Naive thymus-derived CD4-positive, alpha-beta T cell (primary cell): Measurements from ENCODE around the gene ENO2. TPM values are rescaled to one million over a fixed set of nuclear protein-coding genes. Genes with fewer than 3 reads are reported as not detected.
A peak's percentile ranks its signal among the peaks of the same experiment; 100 is the strongest.
"Not testable (repeated sequence)": the region's sequence is repeated elsewhere in the genome, so short reads cannot be mapped to it uniquely, and the experiment has no call there.

Source experiments
- ATAC-seq: fragments of 150-1000 bp; cut with Tn5 transposase; 2 replicates; pipeline ENCODE4 v1.10.0; 2021; ENCODE audit warnings: mild to moderate bottlenecking, moderate library complexity
- CTCF ChIA-PET: fragments of 350-600 bp; sonication (Branson Sonifier 250); formaldehyde crosslinking; loops from one replicate; lab custom pipeline; 2021; ENCODE audit warnings: antibody characterized with exemption; lab: Charles Lee
- POLR2A ChIA-PET: fragments of 350-600 bp; sonication (Branson Sonifier 250); formaldehyde crosslinking; loops from one replicate; lab custom pipeline; 2021; ENCODE audit warnings: antibody characterized with exemption, inconsistent platforms; lab: Charles Lee
- DNase-seq, 9 donors: peaks; one replicate each; pipeline versions ENCODE4 v3.0.0 to v3.0.0-alpha.2; 2020 to 2022; ENCODE audit warnings: mixed read lengths in 1 of 9
- H3K27ac ChIP-seq: one replicate; pipeline ENCODE4 v1.7.0; 2013; ENCODE audit warnings: mild to moderate bottlenecking, low read depth, low read length, moderate library complexity
- H3K27me3 ChIP-seq, 2 donors: one replicate each; pipeline ENCODE4 v1.7.0; 2013; ENCODE audit warnings: low read length in 2 of 2, mild to moderate bottlenecking in 2 of 2, moderate library complexity in 2 of 2; ENCODE audit not compliant: control insufficient read depth in 2 of 2, insufficient read depth in 2 of 2
- H3K36me3 ChIP-seq, 3 experiments: 1 replicate in 2 of 3; 2 replicates in 1 of 3; pipeline ENCODE4 v1.7.0; 2013; ENCODE audit warnings: low read length in 3 of 3, mild to moderate bottlenecking in 3 of 3, moderate library complexity in 1 of 3; ENCODE audit not compliant: insufficient read depth in 3 of 3, control insufficient read depth in 2 of 3
- H3K4me1 ChIP-seq, 2 donors: one replicate each; pipeline ENCODE4 v1.7.0; 2013; ENCODE audit warnings: low read length in 2 of 2, mild to moderate bottlenecking in 2 of 2, moderate library complexity in 1 of 2; ENCODE audit not compliant: control insufficient read depth in 2 of 2, insufficient read depth in 2 of 2
- H3K4me3 ChIP-seq: 2 replicates; pipeline ENCODE4 v1.7.0; 2013; ENCODE audit warnings: mild to moderate bottlenecking, low read length
- H3K9me3 ChIP-seq, 3 experiments: 1 replicate in 2 of 3; 2 replicates in 1 of 3; pipeline ENCODE4 v1.7.0; 2013; ENCODE audit warnings: low read length in 3 of 3; ENCODE audit not compliant: control insufficient read depth in 2 of 3
- H3K27ac Mint-ChIP-seq, 9 donors: one replicate each; pipeline ENCODE4 v1.8.0; 2020 to 2022; ENCODE audit warnings: mixed read lengths in 9 of 9, mild to moderate bottlenecking in 8 of 9, moderate library complexity in 5 of 9, inconsistent platforms in 2 of 9
- H3K27me3 Mint-ChIP-seq, 5 donors: one replicate each; pipeline ENCODE4 v1.8.0; 2021 to 2022; ENCODE audit warnings: mixed read lengths in 5 of 5, mild to moderate bottlenecking in 1 of 5
- H3K36me3 Mint-ChIP-seq, 5 donors: one replicate each; pipeline ENCODE4 v1.8.0; 2020 to 2022; ENCODE audit warnings: mixed read lengths in 5 of 5, mild to moderate bottlenecking in 3 of 5, inconsistent platforms in 1 of 5
- H3K4me1 Mint-ChIP-seq, 7 donors: one replicate each; pipeline ENCODE4 v1.8.0; 2020 to 2022; ENCODE audit warnings: mixed read lengths in 7 of 7, mild to moderate bottlenecking in 3 of 7, inconsistent platforms in 1 of 7
- H3K4me3 Mint-ChIP-seq, 10 donors: one replicate each; pipeline ENCODE4 v1.8.0; 2020 to 2022; ENCODE audit warnings: mild to moderate bottlenecking in 10 of 10, mixed read lengths in 10 of 10, moderate library complexity in 6 of 10, inconsistent platforms in 2 of 10
- H3K9me3 Mint-ChIP-seq, 11 donors: one replicate each; pipeline ENCODE4 v1.8.0; 2020 to 2022; ENCODE audit warnings: mixed read lengths in 11 of 11, mild to moderate bottlenecking in 4 of 11, inconsistent platforms in 1 of 11, moderate library complexity in 1 of 11
- intact Hi-C, 2 donors: fragments of 100-400 bp; cut with micrococcal nuclease; formaldehyde crosslinking; loops; one replicate each; pipeline ENCODE4 v1.15.1; 2023
- polyA plus RNA-seq, 2 donors: library from polyadenylated mRNA; unstranded; fragments of 300-500 nt; fragmentation: Illumina TruSeq; gene quantifications; one replicate each; pipeline ENCODE4 v1.2.3, GENCODE V29; 2021
- total RNA-seq, 6 experiments: library from RNA in 5 of 6; stranded (reverse) in 5 of 6; gene quantifications; 1 replicate in 5 of 6; 2 replicates in 1 of 6; pipeline ENCODE4 v1.2.3 and lab custom pipeline; 2021 to 2026

Gene ENO2
- total RNA-seq, result 100 to 1,000 TPM in 3 of 5 experiments, 10 to 100 TPM in 2; 65.3 to 193 (median 178) TPM
- 10 to 100 TPM; 22.5 to 31.0 TPM for polyA plus RNA-seq
- 118 reads per million, percentile 87 among the genes with 10 or more reads in this experiment for total RNA-seq (lab: John Stamatoyannopoulos, UW)

DNA sequence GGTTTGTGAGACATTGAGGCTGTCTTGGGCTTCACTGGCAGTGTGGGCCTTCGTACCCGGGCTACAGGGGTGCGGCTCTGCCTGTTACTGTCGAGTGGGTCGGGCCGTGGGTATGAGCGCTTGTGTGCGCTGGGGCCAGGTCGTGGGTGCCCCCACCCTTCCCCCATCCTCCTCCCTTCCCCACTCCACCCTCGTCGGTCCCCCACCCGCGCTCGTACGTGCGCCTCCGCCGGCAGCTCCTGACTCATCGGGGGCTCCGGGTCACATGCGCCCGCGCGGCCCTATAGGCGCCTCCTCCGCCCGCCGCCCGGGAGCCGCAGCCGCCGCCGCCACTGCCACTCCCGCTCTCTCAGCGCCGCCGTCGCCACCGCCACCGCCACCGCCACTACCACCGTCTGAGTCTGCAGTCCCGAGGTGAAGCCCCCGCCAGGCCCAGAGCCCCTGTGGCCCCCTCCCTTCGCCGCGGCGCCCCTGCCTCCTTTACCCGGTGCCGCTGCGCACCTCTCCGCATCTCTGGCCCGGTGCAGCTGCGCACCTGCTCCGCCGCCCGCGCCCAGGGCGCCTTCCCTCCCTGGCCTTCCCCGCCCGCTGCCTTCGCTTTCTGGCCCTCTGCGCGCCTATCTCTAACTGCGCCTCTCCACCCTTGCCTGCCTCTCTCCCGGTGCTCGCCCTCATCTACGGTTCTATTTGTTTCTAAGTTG is at the start of gene ENO2:
Gene ENO2, plus strand, starts transcription at position 335 of the 701 bp plus-strand sequence. CDS start 1,253 bp downstream, outside the sequence.
- Mint-ChIP-seq H3K4me1 (peaks cover 0 to 53% (median 36%) of the 10 kb centered on the region in 7 donors), H3K27ac (peak within 1 kb of the TSS; percentile 86 to 99 (median 93)), H3K36me3 (peaks cover 0 to 25% (median 2%) of the 10 kb centered on the region in 5 donors), H3K9me3 (no peaks in the 10 kb centered on the region), H3K4me3 (peak within 1 kb of the TSS; percentile 88 to 100 (median 96)), H3K27me3 (peaks cover 0 to 4% (median 0%) of the 10 kb centered on the region in 5 donors)
- Histone ChIP-seq H3K4me1 (peaks cover 11 to 14% of the 10 kb centered on the region in 2 donors), H3K36me3 (peaks cover 5 to 31% (median 8%) of the 10 kb centered on the region in 3 experiments), H3K9me3 (no peaks in the 10 kb centered on the region), H3K27me3 (no peaks in the 10 kb centered on the region), H3K4me3 (peak within 1 kb of the TSS; percentile 79), H3K27ac (peak within 1 kb of the TSS; percentile 86)
- POLR2A ChIA-PET, result interaction anchor here (0.6 to 5.7 kb wide), 21 partner anchors 7 to 225 kb away, joined by 3 to 50 read pairs (median 5); partner anchors contain the start of genes C12orf57, COPS7A, LRRC23 and RNU7-1
- peak; percentile 96 for ATAC-seq
- CTCF ChIA-PET, result interaction anchor here (1.0 to 3.1 kb wide), 2 partner anchors 11 to 45 kb away, joined by 3 to 14 read pairs; no protein-coding TSS in a partner anchor
- intact Hi-C loops, result loop anchor here (1.0 to 5.0 kb wide), 11 partner anchors 10 to 104 kb away; partner anchors contain the start of genes LRRC23 (in 2 of the 2), SPSB2 (in 2 of the 2), LPCAT3 (in 1 of the 2) and PTPN6 (in 1 of the 2)
- peak; percentile 68 to 90 (median 81) for DNase-seq

DNA sequence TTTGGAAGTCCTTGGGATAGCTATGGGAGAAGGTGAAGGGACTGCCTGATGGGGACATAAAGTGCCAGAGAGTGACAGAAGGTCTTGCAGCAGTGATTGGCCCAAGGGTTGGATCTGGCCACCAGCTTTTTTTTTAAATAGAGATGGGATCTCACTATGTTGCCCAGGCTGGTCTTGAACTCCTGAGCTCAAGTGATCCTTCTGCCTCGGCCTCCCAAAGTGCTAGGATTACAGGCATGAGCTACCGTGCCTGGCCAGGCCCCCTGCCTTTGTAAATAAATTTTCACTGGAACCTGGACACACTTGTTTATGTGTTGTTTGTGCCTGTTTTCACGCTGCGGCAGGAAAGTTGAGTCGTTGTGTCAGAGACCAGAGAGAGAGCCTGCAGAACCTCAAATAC is 49.1 kb upstream of the ENO2 start:
- H3K36me3 Mint-ChIP-seq, result peaks cover 10 to 55% (median 28%) of the 10 kb centered on the region in 5 donors
- peaks cover 20 to 34% (median 23%) of the 10 kb centered on the region in 7 donors for H3K4me1 Mint-ChIP-seq
- intact Hi-C loops, result loop anchor here in 1 of 2 donors (5.0 kb wide), 1 partner anchor 227 kb away; the partner anchor contains the start of gene C1R
- ChIA-PET POLR2A (interaction anchor here (1.4 to 6.5 kb wide), 5 partner anchors 8 to 112 kb away, joined by 3 to 90 read pairs (median 4); partner anchors contain the start of genes CDCA3, MLF2, SPSB2 and USP5), CTCF (interaction anchor here (0.6 to 2.2 kb wide), 2 partner anchors 13 to 247 kb away, joined by 3 to 8 read pairs; partner anchors contain the start of gene USP5)
- peaks cover 15 to 61% (median 18%) of the 10 kb centered on the region in 3 experiments for H3K36me3 ChIP-seq
- not testable (repeated sequence) for DNase-seq, H3K9me3 ChIP-seq, H3K27me3 ChIP-seq, ATAC-seq, H3K9me3 Mint-ChIP-seq, H3K4me3 ChIP-seq, H3K27ac ChIP-seq, H3K27me3 Mint-ChIP-seq
- peaks cover 21 to 23% of the 10 kb centered on the region in 2 donors for H3K4me1 ChIP-seq
- peak overlapping the region in 5 of 9 donors; percentile 38 to 87 (median 70) for H3K27ac Mint-ChIP-seq
- peak overlapping the region in 9 of 10 donors; percentile 9 to 91 (median 71) for H3K4me3 Mint-ChIP-seq

DNA sequence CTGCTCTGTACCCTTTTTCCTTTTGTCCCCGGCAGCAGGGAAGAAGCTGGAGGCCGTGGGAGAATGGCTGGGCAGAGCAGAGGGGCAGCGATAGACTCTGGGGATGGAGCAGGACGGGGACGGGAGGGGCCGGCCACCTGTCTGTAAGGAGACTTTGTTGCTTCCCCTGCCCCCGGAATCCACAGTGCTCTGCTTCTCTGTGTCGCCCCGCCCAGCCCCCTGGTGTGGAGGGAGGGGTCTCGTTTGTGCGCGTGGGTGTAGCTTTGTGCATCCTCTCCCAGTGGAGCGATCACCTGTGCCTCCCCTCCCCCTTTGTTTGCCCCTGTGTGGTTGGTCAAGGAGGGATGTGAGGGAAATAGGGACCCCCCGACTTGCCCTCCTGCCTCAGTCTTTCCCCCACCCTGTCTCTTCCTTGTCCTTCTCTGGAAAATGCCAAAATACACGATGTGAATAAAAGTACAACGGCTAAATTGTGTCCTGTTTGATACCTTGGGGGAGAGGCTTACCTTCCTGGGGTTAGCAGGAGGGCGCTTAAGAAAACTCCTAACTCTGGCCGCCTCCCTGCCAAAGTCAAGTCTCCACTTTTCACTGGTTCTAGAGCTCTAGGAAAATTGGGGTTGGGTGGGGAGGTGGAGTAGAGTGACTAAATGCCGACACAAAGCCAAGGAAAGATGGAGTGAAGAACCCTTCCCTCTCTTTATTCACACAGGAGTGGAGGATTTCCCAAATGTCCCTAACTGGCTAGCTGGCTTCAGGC is 48.0 kb upstream of the ENO2 start:
- H3K27ac ChIP-seq, result peak overlapping the region; percentile 82
- H3K4me1 ChIP-seq, result peaks cover 29% of the 10 kb centered on the region in 2 donors
- H3K27me3 ChIP-seq, result no peaks in the 10 kb centered on the region
- no peak for ATAC-seq
- no peaks in the 10 kb centered on the region for H3K9me3 Mint-ChIP-seq
- H3K36me3 Mint-ChIP-seq, result peaks cover 5 to 55% (median 19%) of the 10 kb centered on the region in 5 donors
- intact Hi-C loops, result loop anchor here in 1 of 2 donors (5.0 kb wide), 1 partner anchor 226 kb away; the partner anchor contains the start of gene C1R
- H3K4me3 Mint-ChIP-seq, result peak overlapping the region; percentile 87 to 93 (median 90)
- H3K4me1 Mint-ChIP-seq, result peaks cover 25 to 44% (median 32%) of the 10 kb centered on the region in 7 donors
- DNase-seq, result no peak
- H3K4me3 ChIP-seq, result peak overlapping the region; percentile 61
- no peaks in the 10 kb centered on the region for H3K27me3 Mint-ChIP-seq
- ChIA-PET POLR2A (interaction anchor here (0.9 to 6.5 kb wide), 13 partner anchors 10 to 774 kb away, joined by 3 to 90 read pairs (median 4); partner anchors contain the start of genes C12orf57, CDCA3, MLF2 and RNU7-1), CTCF (interaction anchor here (0.9 to 3.8 kb wide), 2 partner anchors 14 to 81 kb away, joined by 3 to 31 read pairs; partner anchors contain the start of genes CDCA3 and USP5)
- H3K36me3 ChIP-seq, result peaks cover 6 to 61% (median 8%) of the 10 kb centered on the region in 3 experiments
- no peaks in the 10 kb centered on the region for H3K9me3 ChIP-seq
- H3K27ac Mint-ChIP-seq, result peak overlapping the region; percentile 33 to 95 (median 85)

DNA sequence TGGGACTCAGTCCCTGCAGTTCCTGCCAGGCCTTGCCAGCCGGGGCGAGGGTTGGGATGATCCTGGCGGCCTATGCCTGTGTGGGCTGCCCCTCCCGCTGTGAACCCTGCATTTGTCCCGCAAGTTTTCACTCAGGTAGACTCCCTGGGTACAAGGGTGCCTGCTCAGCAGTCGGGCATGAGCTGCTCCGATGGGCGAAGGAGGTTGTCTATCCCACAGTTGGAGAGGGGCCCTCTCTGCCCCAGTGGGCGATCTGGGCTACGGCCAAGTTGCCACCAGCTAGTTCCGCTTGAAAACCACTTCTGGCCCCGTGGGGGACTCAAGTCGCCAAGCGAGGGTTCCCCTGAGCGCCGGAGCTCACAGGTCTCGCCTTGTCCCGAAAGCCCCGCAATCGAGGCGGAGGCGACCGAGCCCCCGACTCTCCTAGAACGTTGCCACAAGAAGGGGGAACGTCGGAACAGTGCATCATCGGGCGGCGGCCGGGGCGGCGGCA is 47.4 kb upstream of the ENO2 start:
- H3K4me1 ChIP-seq, result peaks cover 36% of the 10 kb centered on the region in 2 donors
- peak; percentile 10 for ATAC-seq
- peak in 1 of 9 donors; percentile 75 for DNase-seq
- H3K4me3 ChIP-seq, result peak overlapping the region; percentile 61
- peaks cover 30 to 50% (median 38%) of the 10 kb centered on the region in 7 donors for H3K4me1 Mint-ChIP-seq
- CTCF ChIA-PET, result interaction anchor here (0.9 to 3.8 kb wide), 5 partner anchors 15 to 81 kb away, joined by 3 to 31 read pairs (median 4); partner anchors contain the start of genes CDCA3 and USP5
- H3K36me3 ChIP-seq, result peaks cover 6 to 55% (median 7%) of the 10 kb centered on the region in 3 experiments
- H3K36me3 Mint-ChIP-seq, result peaks cover 4 to 55% (median 18%) of the 10 kb centered on the region in 5 donors
- H3K27me3 Mint-ChIP-seq, result no peaks in the 10 kb centered on the region
- peak overlapping the region; percentile 68 to 95 (median 87) for H3K27ac Mint-ChIP-seq
- no peaks in the 10 kb centered on the region for H3K9me3 ChIP-seq
- H3K27me3 ChIP-seq, result no peaks in the 10 kb centered on the region
- peak overlapping the region; percentile 87 to 93 (median 90) for H3K4me3 Mint-ChIP-seq
- H3K9me3 Mint-ChIP-seq, result no peaks in the 10 kb centered on the region
- POLR2A ChIA-PET, result interaction anchor here (0.9 to 6.5 kb wide), 15 partner anchors 10 to 773 kb away, joined by 3 to 90 read pairs (median 4); partner anchors contain the start of genes C12orf57, CDCA3, ENO2 and RNU7-1
- intact Hi-C loops, result loop anchor here (1.0 to 5.0 kb wide), 4 partner anchors 15 to 225 kb away; partner anchors contain the start of genes USP5 (in 2 of the 2), C1R (in 1 of the 2), EMG1 (in 1 of the 2) and MLF2 (in 1 of the 2)
- peak overlapping the region; percentile 82 for H3K27ac ChIP-seq

DNA sequence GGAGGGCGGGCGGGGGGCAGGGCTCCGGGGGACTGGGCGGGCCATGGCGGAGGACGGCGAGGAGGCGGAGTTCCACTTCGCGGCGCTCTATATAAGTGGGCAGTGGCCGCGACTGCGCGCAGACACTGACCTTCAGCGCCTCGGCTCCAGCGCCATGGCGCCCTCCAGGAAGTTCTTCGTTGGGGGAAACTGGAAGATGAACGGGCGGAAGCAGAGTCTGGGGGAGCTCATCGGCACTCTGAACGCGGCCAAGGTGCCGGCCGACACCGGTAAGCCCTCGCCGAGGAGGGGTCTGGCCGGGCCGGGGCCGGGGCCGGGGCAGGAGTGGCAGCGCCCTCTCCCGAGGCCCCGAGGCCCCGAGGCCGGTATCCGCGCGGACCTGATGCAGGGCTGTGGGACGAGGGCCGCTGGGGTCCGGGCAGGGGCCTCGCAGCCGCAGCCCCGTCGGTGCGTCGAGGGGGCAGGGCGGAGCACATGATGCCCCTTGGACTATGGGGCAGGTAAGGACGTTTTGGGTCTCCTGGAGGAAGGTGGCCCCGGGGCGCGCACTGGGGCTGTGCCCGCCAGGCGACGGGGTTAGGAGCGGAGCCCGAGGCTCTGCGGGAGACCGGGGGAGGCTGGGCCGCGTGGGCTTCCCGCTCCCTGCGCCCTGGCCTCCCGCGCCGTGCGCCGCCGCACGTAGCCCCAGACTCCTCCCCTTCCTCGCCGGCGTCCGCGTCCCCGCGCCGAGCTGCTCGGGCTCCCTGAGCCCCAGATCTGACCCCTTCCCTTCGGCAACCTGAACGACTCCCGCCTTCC is 46.8 kb upstream of the ENO2 start, which contains the start of gene TPI1:
Gene TPI1, plus strand, starts transcription at position 119 of the 798 bp plus-strand sequence. Its CDS starts 36 bp downstream, at position 155.
- peak; percentile 40 to 87 (median 52) for DNase-seq
- Mint-ChIP-seq H3K9me3 (no peaks in the 10 kb centered on the region), H3K4me1 (peaks cover 34 to 55% (median 44%) of the 10 kb centered on the region in 7 donors), H3K27ac (peak within 1 kb of the TSS; percentile 76 to 95 (median 87)), H3K27me3 (no peaks in the 10 kb centered on the region), H3K4me3 (peak within 1 kb of the TSS; percentile 87 to 93 (median 91)), H3K36me3 (peaks cover 0 to 54% (median 14%) of the 10 kb centered on the region in 5 donors)
- peaks cover 6 to 54% (median 7%) of the 10 kb centered on the region in 3 experiments for H3K36me3 ChIP-seq
- H3K4me1 ChIP-seq, result peaks cover 38 to 39% of the 10 kb centered on the region in 2 donors
- no peaks in the 10 kb centered on the region for H3K27me3 ChIP-seq
- peak; percentile 88 for ATAC-seq
- intact Hi-C loops, result loop anchor here (1.0 to 5.0 kb wide), 7 partner anchors 15 to 225 kb away; partner anchors contain the start of genes USP5 (in 2 of the 2), C1R (in 1 of the 2), EMG1 (in 1 of the 2) and MLF2 (in 1 of the 2)
- ChIA-PET POLR2A (interaction anchor here (1.0 to 6.5 kb wide), 20 partner anchors 15 to 241 kb away, joined by 3 to 90 read pairs (median 4); partner anchors contain the start of genes C12orf57, CDCA3, ENO2 and RNU7-1), CTCF (interaction anchor here (0.5 to 3.8 kb wide), 12 partner anchors 8 to 241 kb away, joined by 3 to 31 read pairs (median 4); partner anchors contain the start of genes C12orf57, CDCA3, RNU7-1 and USP5)
- H3K27ac ChIP-seq, result peak within 1 kb of the TSS; percentile 82
- no peaks in the 10 kb centered on the region for H3K9me3 ChIP-seq
- peak within 1 kb of the TSS; percentile 61 for H3K4me3 ChIP-seq
